BJ (cell line): ENCODE data around the gene GEN1. TPM values are rescaled to one million over a fixed set of nuclear protein-coding genes. Genes with fewer than 3 reads are reported as not detected.

Experiments
- CTCF ChIA-PET: fragments of 350-600 bp; formaldehyde crosslinking; extraction: SDS; loops from one replicate; lab custom pipeline; 2021; ENCODE audit warnings: antibody characterized with exemption, inconsistent platforms; lab: Yijun Ruan, JAX
- POLR2A ChIA-PET: fragments of 300-600 bp; sonication (Branson Sonifier 250); formaldehyde crosslinking; extraction: SDS; loops from one replicate; lab custom pipeline; 2021; ENCODE audit warnings: antibody characterized with exemption; lab: Charles Lee
- DNase-seq: peaks from one replicate; pipeline ENCODE4 v3.0.0-alpha.2; 2011; ENCODE audit warnings: low read depth
- H3K27me3 ChIP-seq: 2 replicates; pipeline ENCODE4 v1.6.0; 2011; ENCODE audit warnings: low read length; ENCODE audit not compliant: control insufficient read depth, insufficient read depth
- H3K36me3 ChIP-seq: 2 replicates; pipeline ENCODE4 v1.5.1; 2011; ENCODE audit warnings: low read length; ENCODE audit not compliant: control insufficient read depth, insufficient read depth
- H3K4me3 ChIP-seq: 2 replicates; pipeline ENCODE4 v1.5.1; 2011; ENCODE audit warnings: low read depth, mild to moderate bottlenecking, control low read depth, low read length
- CTCF ChIP-seq: IDR thresholded peaks from 2 replicates; pipeline ENCODE4 v1.5.1; 2011; ENCODE audit warnings: low read depth, mild to moderate bottlenecking, control low read depth, inconsistent platforms, low read length, moderate library complexity; ENCODE audit not compliant: insufficient read depth
- polyA plus RNA-seq: library from polyadenylated mRNA; depleted of rRNA; stranded (reverse); fragments of >200 nt; gene quantifications from 2 replicates; pipeline ENCODE4 v1.2.3, GENCODE V29; 2011

GEN1 gene
- polyA plus RNA-seq, 1 experiment, result 7.6 TPM

GRCh38 chr2:17728210-17728609 lies 25.7 kb upstream of the GEN1 start:
- no peak for TF ChIP-seq CTCF
- peaks cover 1% of the 10 kb centered on the region; the same call in 1 of the 2 replicates for H3K36me3 ChIP-seq
- ChIA-PET POLR2A (no interaction called here), CTCF (interaction anchor here (0.6 to 1.4 kb wide), 2 partner anchors 9 to 156 kb away, joined by 3 to 9 read pairs; no protein-coding TSS in a partner anchor)
- H3K27me3 ChIP-seq, result no peaks in the 10 kb centered on the region
- H3K4me3 ChIP-seq, result no peak overlapping the region
- no peak for DNase-seq

GRCh38 chr2:17729880-17730279 lies 24.1 kb upstream of the GEN1 start:
- CTCF ChIA-PET, result no interaction called here

GRCh38 chr2:17733599-17733998 lies 20.3 kb upstream of the GEN1 start:
- no peak for DNase-seq
- CTCF ChIA-PET, result interaction anchor here (2.7 kb wide), 1 partner anchor 14 kb away, joined by 13 read pairs; no protein-coding TSS in a partner anchor

More at GRCh38 chr2:17729880-17730279, 24.1 kb upstream of the GEN1 start:
- H3K36me3 ChIP-seq, result peaks cover 4% of the 10 kb centered on the region
- no peak for TF ChIP-seq CTCF
- POLR2A ChIA-PET, result no interaction called here
- H3K27me3 ChIP-seq, result no peaks in the 10 kb centered on the region
- H3K4me3 ChIP-seq, result no peak overlapping the region
- DNase-seq, result no peak

GRCh38 chr2:17735864-17736263 lies 18.1 kb upstream of the GEN1 start:
- peaks cover 4% of the 10 kb centered on the region for H3K36me3 ChIP-seq
- no peaks in the 10 kb centered on the region for H3K27me3 ChIP-seq
- no peak overlapping the region for H3K4me3 ChIP-seq
- no peak for DNase-seq
- CTCF ChIA-PET, result interaction anchor here (1.0 to 1.9 kb wide), 2 partner anchors 17 to 18 kb away, joined by 6 to 7 read pairs; partner anchors contain the start of gene GEN1
- TF ChIP-seq CTCF, result no peak
- POLR2A ChIA-PET, result no interaction called here

More at GRCh38 chr2:17733599-17733998, 20.3 kb upstream of the GEN1 start:
- Histone ChIP-seq H3K27me3 (no peaks in the 10 kb centered on the region), H3K36me3 (peaks cover 3% of the 10 kb centered on the region), H3K4me3 (no peak overlapping the region)
- no peak for TF ChIP-seq CTCF
- POLR2A ChIA-PET, result no interaction called here

GRCh38 chr2:17736989-17737388 lies 16.9 kb upstream of the GEN1 start:
- ChIA-PET POLR2A (no interaction called here), CTCF (interaction anchor here (1.3 to 1.9 kb wide), 2 partner anchors 18 to 650 kb away, joined by 3 to 7 read pairs; no protein-coding TSS in a partner anchor)
- no peaks in the 10 kb centered on the region for H3K27me3 ChIP-seq
- no peak for TF ChIP-seq CTCF
- H3K4me3 ChIP-seq, result no peak overlapping the region
- peaks cover 4% of the 10 kb centered on the region for H3K36me3 ChIP-seq
- DNase-seq, result no peak
